ENCODE data around the gene TMEM259. TPM values are rescaled to one million over a fixed set of nuclear protein-coding genes. Genes with fewer than 3 reads are reported as not detected.

The TMEM259 gene
- total and polyA plus RNA-seq, 2 of the 13 experiments (the other 11 are each of a cell fraction or from before 2014, with no cell fraction given), result 64.7 to 164 TPM

GRCh38 chr19:1013218-1013617, 7.7 kb downstream of the TMEM259 start:
- Histone ChIP-seq H3K27me3 (ENCODE audit: control insufficient read depth in 1 of 2, insufficient read depth in 2 of 2, low read length in 2 of 2) (no peaks in the 10 kb centered on the region), H4K20me1 (ENCODE audit: insufficient read depth, low read length) (peaks cover 13% of the 10 kb centered on the region; the same call in 1 of the 2 replicates), H3K27ac (ENCODE audit: extremely low read length, insufficient read depth, low read length) (no peak overlapping the region), H2AFZ (ENCODE audit: low read length) (no peak overlapping the region), H3K36me3 (replicated peaks in 1 of 2; ENCODE audit: control insufficient read depth in 1 of 2, insufficient read depth in 2 of 2, low read length in 2 of 2) (peaks cover 15 to 18% of the 10 kb centered on the region in 2 experiments; a peak in 3 of 5 replicates), H3K9me3 (ENCODE audit: low read length) (no peaks in the 10 kb centered on the region), H3K4me2 (ENCODE audit: low read depth, low read length) (no peak overlapping the region), H3K79me2 (ENCODE audit: insufficient read depth, low read length) (peaks cover 33% of the 10 kb centered on the region), H3K9ac (ENCODE audit: insufficient read depth, low read depth, low read length) (no peak overlapping the region), H3K4me3 (replicated peaks in 1 of 3; ENCODE audit: insufficient read depth in 1 of 3, low read depth in 2 of 3, low read length in 3 of 3) (no peak overlapping the region), H3K4me1 (ENCODE audit: insufficient read depth, low read length) (peaks cover 21% of the 10 kb centered on the region)
- ChIA-PET POLR2A (no interaction called here), CTCF (ENCODE audit: low intra/inter-chr PET ratio, low total read pairs) (no interaction called here)
- FAIRE-seq (no peak), ATAC-seq (no peak), DNase-seq (ENCODE audit: low spot score) (no peak)
- WGBS (ENCODE audit: low lambda C conversion rate), result no CpG with 5 or more reads among the region's 10 CpGs
- intact Hi-C loops (cut with micrococcal nuclease; ENCODE audit: unreplicated experiment), result no loop called here
- in situ Hi-C loops (cut with HindIII; ENCODE audit: extremely low pct_ligation_motif_present, low pct_unique_long_range_greater_than_20kb), result no loop called here
- TF ChIP-seq NPAS2 (CRISPR knock-in tag; IDR thresholded peaks at IDR 0.05; ENCODE audit: borderline replicate concordance) (no peak), ZSCAN31 (CRISPR knock-in tag; IDR thresholded peaks at IDR 0.05; ENCODE audit: low read depth) (no peak), KDM1A (CRISPR knock-in tag; IDR thresholded peaks at IDR 0.05) (no peak), U2AF2 (IDR thresholded peaks at IDR 0.05; ENCODE audit: low read depth, low read length) (no peak), GABPB1 (CRISPR knock-in tag; IDR thresholded peaks at IDR 0.05) (no peak), ZNF30 (CRISPR knock-in tag; IDR thresholded peaks at IDR 0.05) (no peak), THAP11 (CRISPR knock-in tag; IDR thresholded peaks at IDR 0.05) (no peak), ATF7 (IDR thresholded peaks at IDR 0.05) (no peak), ATF7 (CRISPR knock-in tag; IDR thresholded peaks at IDR 0.05) (no peak), ZUFSP (CRISPR knock-in tag; IDR thresholded peaks at IDR 0.05; ENCODE audit: borderline replicate concordance) (no peak), KDM5B (CRISPR knock-in tag; IDR thresholded peaks at IDR 0.05; ENCODE audit: borderline replicate concordance) (no peak)
- TF ChIP-seq, protein P1, sequence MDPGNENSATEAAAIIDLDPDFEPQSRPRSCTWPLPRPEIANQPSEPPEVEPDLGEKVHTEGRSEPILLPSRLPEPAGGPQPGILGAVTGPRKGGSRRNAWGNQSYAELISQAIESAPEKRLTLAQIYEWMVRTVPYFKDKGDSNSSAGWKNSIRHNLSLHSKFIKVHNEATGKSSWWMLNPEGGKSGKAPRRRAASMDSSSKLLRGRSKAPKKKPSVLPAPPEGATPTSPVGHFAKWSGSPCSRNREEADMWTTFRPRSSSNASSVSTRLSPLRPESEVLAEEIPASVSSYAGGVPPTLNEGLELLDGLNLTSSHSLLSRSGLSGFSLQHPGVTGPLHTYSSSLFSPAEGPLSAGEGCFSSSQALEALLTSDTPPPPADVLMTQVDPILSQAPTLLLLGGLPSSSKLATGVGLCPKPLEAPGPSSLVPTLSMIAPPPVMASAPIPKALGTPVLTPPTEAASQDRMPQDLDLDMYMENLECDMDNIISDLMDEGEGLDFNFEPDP (CRISPR knock-in tag; conservative IDR thresholded peaks at IDR 0.05), result no peak
- BruUV-seq (replicated peaks), result no TSS peak

Data from HepG2 (cell line).